ENCODE data around the gene RASSF3. TPM values are rescaled to one million over a fixed set of nuclear protein-coding genes. Genes with fewer than 3 reads are reported as not detected.

Gene RASSF3
- total RNA-seq, 1 experiment from 2014 or later = 162 TPM

- peak overlapping the region; percentile 83 for H3K27ac Mint-ChIP-seq (ENCODE audit: unreplicated experiment)
- peaks cover 91% of the 10 kb centered on the region for H3K4me1 Mint-ChIP-seq (ENCODE audit: low read depth, unreplicated experiment)
- no peaks in the 10 kb centered on the region for H3K27me3 Mint-ChIP-seq (ENCODE audit: unreplicated experiment)
- CTCF ChIA-PET = interaction anchor here (1.1 to 1.8 kb wide), 2 partner anchors 30 to 46 kb away, joined by 3 to 6 read pairs; no protein-coding TSS in a partner anchor
- no peak for TF ChIP-seq CTCF (IDR thresholded peaks at IDR 0.05; ENCODE audit: unreplicated experiment)
- no TSS peak for BruUV-seq (replicated peaks)
- DNase-seq = no peak
- H3K4me3 Mint-ChIP-seq (ENCODE audit: low read depth, unreplicated experiment) = peak overlapping the region; percentile 56
- H3K36me3 Mint-ChIP-seq (ENCODE audit: insufficient read depth, unreplicated experiment) = peaks cover 71% of the 10 kb centered on the region
- intact Hi-C loops (cut with micrococcal nuclease; ENCODE audit: unreplicated experiment) = loop anchor here (2.0 kb wide), 1 partner anchor 63 kb away; no protein-coding TSS in a partner anchor
- no peaks in the 10 kb centered on the region for H3K9me3 Mint-ChIP-seq (ENCODE audit: low read depth, unreplicated experiment)
Measured at GRCh38 chr12:64671681-64672080, 61.4 kb downstream of the RASSF3 start.

- Mint-ChIP-seq H3K27me3 (ENCODE audit: unreplicated experiment) (no peaks in the 10 kb centered on the region), H3K4me3 (ENCODE audit: low read depth, unreplicated experiment) (peak overlapping the region; percentile 43), H3K9me3 (ENCODE audit: low read depth, unreplicated experiment) (no peaks in the 10 kb centered on the region), H3K27ac (ENCODE audit: unreplicated experiment) (peak overlapping the region; percentile 83), H3K36me3 (ENCODE audit: insufficient read depth, unreplicated experiment) (peaks cover 66% of the 10 kb centered on the region), H3K4me1 (ENCODE audit: low read depth, unreplicated experiment) (peaks cover 91% of the 10 kb centered on the region)
- no TSS peak for BruUV-seq (replicated peaks)
- CTCF ChIA-PET = interaction anchor here (0.8 to 1.8 kb wide), 3 partner anchors 31 to 47 kb away, joined by 3 to 6 read pairs (median 3); no protein-coding TSS in a partner anchor
- intact Hi-C loops (cut with micrococcal nuclease; ENCODE audit: unreplicated experiment) = loop anchor here (1.0 kb wide), 1 partner anchor 34 kb away; no protein-coding TSS in a partner anchor
- DNase-seq = peak; percentile 85
- TF ChIP-seq CTCF (IDR thresholded peaks at IDR 0.05; ENCODE audit: unreplicated experiment) = no peak
Measured at GRCh38 chr12:64672925-64673409, 62.7 kb downstream of the RASSF3 start.

GRCh38 chr12:64673490-64674169 lies 63.3 kb downstream of the RASSF3 start:
- CTCF ChIA-PET = no interaction called here
- no peak for TF ChIP-seq CTCF (IDR thresholded peaks at IDR 0.05; ENCODE audit: unreplicated experiment)
- Mint-ChIP-seq H3K9me3 (ENCODE audit: low read depth, unreplicated experiment) (no peaks in the 10 kb centered on the region), H3K4me3 (ENCODE audit: low read depth, unreplicated experiment) (peak overlapping the region; percentile 43), H3K4me1 (ENCODE audit: low read depth, unreplicated experiment) (peaks cover 90% of the 10 kb centered on the region), H3K36me3 (ENCODE audit: insufficient read depth, unreplicated experiment) (peaks cover 63% of the 10 kb centered on the region), H3K27me3 (ENCODE audit: unreplicated experiment) (no peaks in the 10 kb centered on the region), H3K27ac (ENCODE audit: unreplicated experiment) (peak overlapping the region; percentile 83)
- TSS peak; percentile 28 for BruUV-seq (replicated peaks)
- peak; percentile 59 for DNase-seq
- intact Hi-C loops (cut with micrococcal nuclease; ENCODE audit: unreplicated experiment) = loop anchor here (1.0 kb wide), 1 partner anchor 34 kb away; no protein-coding TSS in a partner anchor

GRCh38 chr12:64674367-64674922 lies 64.2 kb downstream of the RASSF3 start:
- Mint-ChIP-seq H3K4me3 (ENCODE audit: low read depth, unreplicated experiment) (peak overlapping the region; percentile 43), H3K27me3 (ENCODE audit: unreplicated experiment) (no peaks in the 10 kb centered on the region), H3K36me3 (ENCODE audit: insufficient read depth, unreplicated experiment) (peaks cover 55% of the 10 kb centered on the region), H3K4me1 (ENCODE audit: low read depth, unreplicated experiment) (peaks cover 84% of the 10 kb centered on the region), H3K9me3 (ENCODE audit: low read depth, unreplicated experiment) (no peaks in the 10 kb centered on the region), H3K27ac (ENCODE audit: unreplicated experiment) (peak overlapping the region; percentile 83)
- no TSS peak for BruUV-seq (replicated peaks)
- TF ChIP-seq CTCF (IDR thresholded peaks at IDR 0.05; ENCODE audit: unreplicated experiment) = no peak
- intact Hi-C loops (cut with micrococcal nuclease; ENCODE audit: unreplicated experiment) = no loop called here
- CTCF ChIA-PET = no interaction called here
- DNase-seq = no peak
